Measurements from ENCODE around the gene NEK3.

- no peak for TF ChIP-seq CTCF (conservative IDR thresholded peaks at IDR 0.05; ENCODE audit: low read length)
- no peak for TF ChIP-seq EZH2phosphoT487 (IDR thresholded peaks at IDR 0.05; ENCODE audit: borderline replicate concordance, low read depth, low read length)
Measured at GRCh38 chr13:52187029-52187423, 27.6 kb upstream of the NEK3 start.
